ENCODE measurements around the gene FGF3.

FGF3 gene

GRCh38 chr11:69799582-69799981, 19.6 kb downstream of the FGF3 start:
- DNase-seq = peak; percentile 16
- peak; percentile 49; the same call in 1 of the 3 replicates for ATAC-seq (ENCODE audit: insufficient read depth, low read depth)
- Histone ChIP-seq H4K20me1 (ENCODE audit: insufficient read depth, low read length) (no peaks in the 10 kb centered on the region), H3K4me3 (ENCODE audit: low read depth in 1 of 2, low read length in 2 of 2) (no peak overlapping the region), H3K36me3 (ENCODE audit: insufficient read depth, low read length) (no peaks in the 10 kb centered on the region), H2AFZ (ENCODE audit: low read depth, low read length) (no peak overlapping the region), H3K27me3 (ENCODE audit: insufficient read depth, low read length, poor library complexity) (no peaks in the 10 kb centered on the region), H3K9ac (ENCODE audit: low read depth, low read length) (no peak overlapping the region), H3K79me2 (ENCODE audit: insufficient read depth, low read length) (no peaks in the 10 kb centered on the region), H3K27ac (ENCODE audit: low read length) (no peak overlapping the region), H3K9me3 (ENCODE audit: insufficient read depth, low read length, severe bottlenecking) (no peaks in the 10 kb centered on the region), H3K4me1 (ENCODE audit: insufficient read depth, low read length) (no peaks in the 10 kb centered on the region), H3K4me2 (ENCODE audit: insufficient read depth, low read length) (no peak overlapping the region)
- TF ChIP-seq CTCF (IDR thresholded peaks at IDR 0.05; ENCODE audit: borderline replicate concordance, extremely low read depth, low read length, poor library complexity, severe bottlenecking) = no peak
- TF ChIP-seq EZH2 (IDR thresholded peaks at IDR 0.05; ENCODE audit: borderline replicate concordance, low read depth, low read length, severe bottlenecking) = no peak

GRCh38 chr11:69799097-69799496, 20.1 kb downstream of the FGF3 start:
- ATAC-seq (ENCODE audit: insufficient read depth, low read depth) (no peak), DNase-seq (no peak)
- no peaks in the 10 kb centered on the region for H3K79me2 ChIP-seq (ENCODE audit: insufficient read depth, low read length)
- H2AFZ ChIP-seq (ENCODE audit: low read depth, low read length) = no peak overlapping the region
- no peaks in the 10 kb centered on the region for H3K36me3 ChIP-seq (ENCODE audit: insufficient read depth, low read length)
- no peak overlapping the region for H3K4me3 ChIP-seq (ENCODE audit: low read depth in 1 of 2, low read length in 2 of 2)
- no peak overlapping the region for H3K27ac ChIP-seq (ENCODE audit: low read length)
- no peak for TF ChIP-seq CTCF (IDR thresholded peaks at IDR 0.05; ENCODE audit: borderline replicate concordance, extremely low read depth, low read length, poor library complexity, severe bottlenecking)
- no peak for TF ChIP-seq EZH2 (IDR thresholded peaks at IDR 0.05; ENCODE audit: borderline replicate concordance, low read depth, low read length, severe bottlenecking)
- no peaks in the 10 kb centered on the region for H3K9me3 ChIP-seq (ENCODE audit: insufficient read depth, low read length, severe bottlenecking)
- no peaks in the 10 kb centered on the region for H3K4me1 ChIP-seq (ENCODE audit: insufficient read depth, low read length)
- no peak overlapping the region for H3K4me2 ChIP-seq (ENCODE audit: insufficient read depth, low read length)
- H3K9ac ChIP-seq (ENCODE audit: low read depth, low read length) = no peak overlapping the region
- H3K27me3 ChIP-seq (ENCODE audit: insufficient read depth, low read length, poor library complexity) = no peaks in the 10 kb centered on the region
- no peaks in the 10 kb centered on the region for H4K20me1 ChIP-seq (ENCODE audit: insufficient read depth, low read length)

DNA sequence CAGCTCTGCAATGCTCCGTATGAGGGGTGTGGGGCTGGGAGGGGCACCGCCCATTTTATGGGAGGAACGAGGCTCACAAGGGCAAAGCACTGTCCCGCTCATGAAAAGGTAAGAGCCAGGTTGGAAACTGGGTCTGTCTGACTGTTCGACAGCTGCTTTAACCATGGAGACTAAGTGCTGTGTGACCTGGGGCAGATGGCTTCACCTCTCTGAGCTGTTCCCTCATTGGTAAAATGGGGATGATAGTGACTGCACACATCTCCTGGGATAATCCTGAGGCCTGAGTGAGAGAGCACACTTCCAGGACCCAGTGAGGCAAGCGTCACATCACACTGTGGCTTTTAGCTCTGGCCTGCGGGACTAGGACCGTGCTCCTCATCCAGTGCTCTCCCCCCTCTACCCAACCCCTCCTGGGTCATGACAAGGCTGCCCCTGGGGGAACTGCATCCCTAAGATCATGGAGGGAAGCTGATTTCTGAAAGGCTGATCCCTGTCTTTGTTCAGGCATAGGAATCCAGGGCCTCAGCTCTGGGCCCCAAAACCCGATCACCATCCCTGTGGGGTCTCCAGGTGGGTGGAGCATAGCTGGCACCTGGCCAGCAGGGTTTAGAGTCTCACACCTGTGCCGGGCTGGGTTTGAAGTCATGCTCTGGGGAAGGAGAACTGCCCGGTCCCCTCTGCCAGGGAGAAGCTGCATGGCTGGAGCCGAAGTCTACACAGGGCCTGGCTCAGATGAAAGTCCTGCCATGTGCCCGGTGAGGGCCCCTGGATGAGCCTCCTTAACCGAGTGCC, 21.3 kb downstream of the FGF3 start:
- DNase-seq = no peak
- no peak overlapping the region for H3K4me2 ChIP-seq (ENCODE audit: insufficient read depth, low read length)
- H4K20me1 ChIP-seq (ENCODE audit: insufficient read depth, low read length) = no peaks in the 10 kb centered on the region
- no peaks in the 10 kb centered on the region for H3K27me3 ChIP-seq (ENCODE audit: insufficient read depth, low read length, poor library complexity)
- H3K79me2 ChIP-seq (ENCODE audit: insufficient read depth, low read length) = no peaks in the 10 kb centered on the region
- no peaks in the 10 kb centered on the region for H3K36me3 ChIP-seq (ENCODE audit: insufficient read depth, low read length)
- no peak overlapping the region for H3K9ac ChIP-seq (ENCODE audit: low read depth, low read length)
- no peak overlapping the region for H2AFZ ChIP-seq (ENCODE audit: low read depth, low read length)
- no peak overlapping the region for H3K27ac ChIP-seq (ENCODE audit: low read length)
- H3K9me3 ChIP-seq (ENCODE audit: insufficient read depth, low read length, severe bottlenecking) = no peaks in the 10 kb centered on the region
- no peaks in the 10 kb centered on the region for H3K4me1 ChIP-seq (ENCODE audit: insufficient read depth, low read length)
- no peak for ATAC-seq (ENCODE audit: insufficient read depth, low read depth)
- no peak for TF ChIP-seq EZH2 (IDR thresholded peaks at IDR 0.05; ENCODE audit: borderline replicate concordance, low read depth, low read length, severe bottlenecking)
- TF ChIP-seq CTCF (IDR thresholded peaks at IDR 0.05; ENCODE audit: borderline replicate concordance, extremely low read depth, low read length, poor library complexity, severe bottlenecking) = no peak
- no peak overlapping the region for H3K4me3 ChIP-seq (ENCODE audit: low read depth in 1 of 2, low read length in 2 of 2)
